Urothelium cell line (cell line): ENCODE measurements around the gene TMEM236.

ENCODE experiments used
- DNase-seq: peaks from one replicate; pipeline ENCODE4 v3.0.0; 2011; ENCODE audit warnings: low spot score, mixed read lengths
- FAIRE-seq: peaks from 2 replicates; lab custom pipeline; 2011; peaks lifted over from hg19 to GRCh38; lab: Jason Lieb, UNC

The TMEM236 gene

GRCh38 chr10:17737027-17737965 lies 14.7 kb upstream of the TMEM236 start:
- DNase-seq, result peak; percentile 32
- no peak for FAIRE-seq

DNA sequence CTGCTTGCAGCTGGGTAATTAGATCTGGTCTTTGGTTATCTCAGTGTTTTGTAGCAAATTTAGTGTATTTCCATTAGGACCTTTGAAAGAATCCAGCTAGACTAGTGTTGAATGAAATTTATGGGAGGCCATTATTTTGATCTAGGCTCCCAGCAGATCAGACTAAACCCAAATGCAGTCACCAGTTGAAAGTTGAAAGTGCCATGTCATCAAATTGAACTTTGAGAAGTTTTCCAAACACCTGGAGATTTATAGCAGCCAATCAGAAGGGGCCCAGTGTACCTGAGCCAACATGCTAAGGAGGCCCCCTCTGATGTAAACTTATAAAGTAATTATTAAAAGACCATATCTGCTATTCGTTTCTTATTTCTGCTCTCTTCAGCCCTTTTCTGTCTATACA lies 11.3 kb upstream of the TMEM236 start:
- no peak for DNase-seq
- no peak for FAIRE-seq

DNA sequence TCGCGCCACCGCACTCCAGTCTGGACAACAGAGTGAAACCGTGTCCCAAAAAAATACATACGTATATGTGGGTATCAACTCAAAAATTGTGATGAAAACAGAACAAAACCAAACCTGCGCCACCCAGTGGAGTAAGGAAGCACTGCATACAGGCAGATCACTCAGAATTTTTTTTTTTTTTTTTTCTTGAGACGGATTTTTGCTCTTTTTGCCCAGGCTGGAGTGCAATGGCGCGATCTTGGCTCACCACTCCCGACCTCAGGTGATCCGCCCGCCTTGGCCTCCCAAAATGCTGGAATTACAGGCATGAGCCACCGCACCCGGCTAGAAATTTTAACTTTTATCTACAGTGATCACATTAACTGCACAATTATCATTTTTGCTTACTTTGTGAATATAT lies 9.1 kb upstream of the TMEM236 start:
- FAIRE-seq (no peak), DNase-seq (peak; percentile 62)

DNA sequence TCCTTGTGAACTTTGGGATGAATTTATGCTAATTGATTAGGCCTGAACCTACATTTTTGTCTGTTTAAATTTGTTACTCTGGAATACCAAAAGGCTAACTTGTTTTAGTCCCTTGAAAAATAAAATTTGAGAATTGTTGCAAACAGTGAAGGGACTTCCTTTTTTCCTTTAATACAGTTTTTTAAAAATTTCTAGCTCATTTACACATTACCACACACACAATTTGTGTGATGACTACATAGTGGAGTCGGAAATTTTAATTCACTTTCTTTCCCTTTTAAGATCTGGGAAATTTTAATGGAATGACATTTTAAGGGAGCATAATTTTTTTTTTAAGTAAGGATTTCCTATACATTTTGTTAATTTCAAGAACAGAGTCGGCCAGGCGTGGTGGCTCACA lies 8.6 kb upstream of the TMEM236 start:
- no peak for DNase-seq
- no peak for FAIRE-seq

- DNase-seq, result no peak
- no peak for FAIRE-seq
Measured at GRCh38 chr10:17744341-17744861, 7.6 kb upstream of the TMEM236 start.

DNA sequence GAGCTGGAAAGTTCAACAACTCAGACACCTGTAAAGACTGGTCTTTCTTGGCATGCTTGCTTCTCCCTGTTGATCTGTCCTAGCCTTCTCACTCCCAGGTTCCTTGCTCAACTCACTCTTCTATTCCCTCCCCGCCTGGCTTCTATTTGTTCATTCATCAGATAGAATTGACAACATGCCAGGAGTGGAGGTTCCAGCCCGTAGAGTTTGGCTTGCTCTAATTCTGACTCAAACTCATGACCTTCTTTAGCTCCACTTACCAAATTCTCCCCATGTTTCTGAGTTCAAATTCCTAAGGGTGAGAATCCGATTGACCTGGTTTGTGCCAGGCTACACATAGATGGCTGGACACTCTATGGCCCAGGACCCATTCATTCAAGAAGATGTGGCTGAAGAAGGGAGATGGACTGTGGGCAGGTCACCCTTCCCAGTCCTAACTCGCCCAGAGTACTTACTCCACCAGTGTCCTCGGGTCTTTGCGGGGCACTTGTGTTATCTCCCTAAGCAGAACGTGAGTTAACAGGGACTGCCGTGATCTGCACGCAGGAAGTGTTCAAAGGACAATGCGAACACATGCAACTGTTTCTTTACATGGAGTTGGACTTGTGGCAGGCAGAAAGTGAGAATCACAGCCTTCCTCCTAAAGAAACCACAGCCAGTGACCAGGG lies 4.0 kb upstream of the TMEM236 start:
- no peak for DNase-seq

DNA sequence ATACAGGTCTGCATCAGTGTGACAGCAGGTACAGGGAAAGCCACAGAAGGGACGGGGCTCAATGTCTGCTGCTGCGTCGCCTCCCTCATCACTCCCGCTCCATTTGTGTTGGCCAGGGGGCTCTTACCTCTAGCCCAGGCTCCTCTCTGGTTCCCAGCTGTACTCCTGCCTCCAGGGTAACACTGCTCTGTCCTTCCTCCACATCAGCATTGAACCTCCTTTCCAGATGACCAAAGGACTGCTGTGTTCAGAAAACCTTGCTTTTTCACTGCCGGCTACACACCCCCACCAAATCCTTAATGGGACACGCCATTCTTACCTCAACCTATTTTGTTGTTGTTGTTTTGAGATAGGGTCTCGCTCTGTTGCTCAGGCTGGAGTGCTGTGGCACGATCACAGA lies 2.1 kb upstream of the TMEM236 start:
- FAIRE-seq (no peak), DNase-seq (no peak)

More for the DNA sequence above, 4.0 kb upstream of the TMEM236 start:
- peak; percentile 85 for FAIRE-seq

- DNase-seq, result no peak
Measured at GRCh38 chr10:17756557-17757217, 4.7 kb downstream of the TMEM236 start.

DNA sequence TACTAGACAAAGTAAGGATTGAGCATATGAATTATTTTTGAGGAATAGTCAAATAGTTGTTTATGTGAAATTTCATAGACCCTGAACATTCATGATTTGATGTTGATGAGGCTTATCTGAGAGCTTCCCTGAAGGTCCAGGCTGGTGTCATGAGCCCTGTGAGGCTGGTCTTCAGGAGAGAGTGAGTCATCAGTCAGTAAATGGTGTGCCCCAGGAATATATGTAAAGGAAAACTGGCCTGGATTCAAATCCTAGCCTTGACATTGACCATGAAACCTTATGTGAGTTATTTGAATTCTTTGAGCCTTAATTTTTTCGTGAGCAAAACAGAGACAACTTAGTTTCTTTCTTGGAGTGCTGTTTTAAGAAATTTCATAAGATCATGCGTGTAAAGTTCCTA lies 6.2 kb downstream of the TMEM236 start:
- no peak for FAIRE-seq
- DNase-seq, result no peak

More at GRCh38 chr10:17756557-17757217, 4.7 kb downstream of the TMEM236 start:
- no peak for FAIRE-seq

GRCh38 chr10:17758896-17759295 lies 6.9 kb downstream of the TMEM236 start:
- no peak for DNase-seq
- no peak for FAIRE-seq

DNA sequence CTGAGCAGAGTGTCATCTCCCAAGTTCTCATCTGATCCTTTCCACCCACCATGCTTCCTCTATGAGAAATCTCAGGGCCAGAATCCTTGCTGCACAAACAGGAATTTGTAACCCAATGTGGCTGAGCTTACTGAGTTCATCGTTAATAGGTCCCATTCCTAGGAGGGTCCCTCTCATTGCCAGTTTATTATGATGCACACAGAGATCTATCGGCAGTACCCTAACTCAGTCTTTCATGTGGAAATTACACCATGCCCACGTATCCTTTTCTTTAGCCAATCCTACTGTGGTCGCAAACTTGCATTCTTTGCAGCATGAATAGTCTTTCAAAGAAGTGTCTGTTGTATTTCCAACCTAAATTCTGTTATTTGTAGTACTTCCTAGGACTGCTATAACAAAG lies 12.1 kb downstream of the TMEM236 start:
- DNase-seq, result no peak
- no peak for FAIRE-seq

GRCh38 chr10:17765602-17766001 lies 13.6 kb downstream of the TMEM236 start:
- DNase-seq (no peak), FAIRE-seq (no peak)

DNA sequence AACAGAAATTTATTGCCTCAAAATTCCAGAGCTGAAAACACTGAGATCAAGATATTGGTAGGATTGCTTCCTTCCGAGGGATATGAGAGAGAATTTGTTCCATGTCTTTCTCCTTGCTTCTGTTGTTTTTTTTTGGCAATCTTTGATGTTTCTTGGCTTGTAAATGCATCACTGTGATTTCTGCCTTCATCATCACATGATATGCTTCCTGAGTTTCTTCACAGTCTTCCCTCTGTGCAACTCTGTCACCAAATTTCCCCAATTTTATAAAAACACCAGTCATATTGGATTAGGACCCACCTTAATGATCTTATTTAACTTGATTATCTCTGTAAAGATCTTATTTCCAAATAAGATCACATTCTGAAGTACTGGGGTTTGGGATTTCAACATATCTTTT lies 14.7 kb downstream of the TMEM236 start:
- DNase-seq (no peak), FAIRE-seq (no peak)

- DNase-seq (no peak), FAIRE-seq (no peak)
Measured at GRCh38 chr10:17768496-17768895, 16.5 kb downstream of the TMEM236 start.

GRCh38 chr10:17768957-17769356 lies 17.0 kb downstream of the TMEM236 start:
- DNase-seq, result no peak
- FAIRE-seq, result no peak

GRCh38 chr10:17771017-17771416 lies 19.0 kb downstream of the TMEM236 start:
- FAIRE-seq, result no peak

GRCh38 chr10:17779784-17780183 lies 27.8 kb downstream of the TMEM236 start:
- DNase-seq, result no peak
- FAIRE-seq, result no peak

More at GRCh38 chr10:17771017-17771416, 19.0 kb downstream of the TMEM236 start:
- DNase-seq, result no peak

GRCh38 chr10:17780727-17781126 lies 28.7 kb downstream of the TMEM236 start:
- no peak for FAIRE-seq
- no peak for DNase-seq

- no peak for DNase-seq
Measured at GRCh38 chr10:17781856-17782255, 29.9 kb downstream of the TMEM236 start.

DNA sequence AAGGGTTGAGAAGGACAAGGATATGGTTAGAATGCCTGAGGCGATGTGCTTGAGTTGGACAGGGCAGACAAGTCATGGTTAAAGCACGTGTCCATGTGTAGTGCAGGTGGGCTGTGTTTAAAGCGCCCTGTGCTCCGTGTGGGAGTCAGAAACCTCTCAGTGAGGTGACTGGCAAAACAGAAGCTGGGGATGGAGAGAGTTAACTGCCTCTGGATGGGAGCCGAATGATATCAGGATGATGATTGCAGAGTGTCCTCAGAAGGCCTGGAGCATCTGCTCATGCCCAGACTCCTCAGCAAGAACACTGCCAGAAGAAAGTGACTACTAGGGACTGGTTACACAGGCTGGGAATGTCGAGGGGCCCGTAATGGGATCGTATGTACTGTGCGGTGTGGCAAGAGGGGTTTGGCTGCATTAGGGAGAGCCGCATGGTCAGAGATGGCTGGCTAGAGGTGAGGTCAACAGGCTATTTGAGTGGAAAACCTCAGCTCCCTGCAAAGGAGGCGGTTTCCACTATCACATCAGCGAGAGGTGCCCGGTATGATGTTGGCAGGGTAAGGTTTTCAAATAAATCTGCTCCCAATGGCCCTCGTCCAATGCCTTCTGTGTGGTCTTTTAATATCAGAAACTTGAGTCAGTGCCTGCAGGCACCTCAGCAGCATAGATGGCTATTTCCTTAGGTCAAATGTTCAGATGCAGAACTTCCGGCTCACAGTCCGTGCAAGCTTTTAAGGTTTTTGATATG lies 31.1 kb downstream of the TMEM236 start:
- FAIRE-seq, result no peak
- DNase-seq, result peak; percentile 41

More at GRCh38 chr10:17781856-17782255, 29.9 kb downstream of the TMEM236 start:
- no peak for FAIRE-seq
